Endometrium (tissue), 2 donors: ENCODE measurements around the gene CHST1.

Source experiments
- FAIRE-seq: peaks from 2 replicates; lab custom pipeline; 2012; peaks lifted over from hg19 to GRCh38; lab: Jason Lieb, UNC
- donor health status: control.
- donor health status: control.

Gene CHST1

DNA sequence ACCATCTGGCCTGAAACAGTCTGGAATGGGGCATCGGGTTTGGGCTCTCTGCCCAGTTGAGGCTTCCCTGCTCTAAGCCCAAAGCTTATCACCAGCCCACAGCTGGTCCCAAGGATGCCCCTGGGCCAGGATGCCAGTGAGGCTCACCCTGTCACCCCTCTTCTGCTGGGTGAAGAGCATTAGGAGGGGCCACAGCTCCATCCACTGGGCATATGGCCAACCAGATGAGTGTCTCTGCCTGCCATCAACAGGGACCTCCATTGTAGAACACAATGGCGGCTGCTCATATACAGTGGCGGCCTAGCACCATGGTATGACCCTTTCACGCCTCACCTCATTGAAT lies 5.6 kb downstream of the CHST1 start:
- FAIRE-seq = no peak

DNA sequence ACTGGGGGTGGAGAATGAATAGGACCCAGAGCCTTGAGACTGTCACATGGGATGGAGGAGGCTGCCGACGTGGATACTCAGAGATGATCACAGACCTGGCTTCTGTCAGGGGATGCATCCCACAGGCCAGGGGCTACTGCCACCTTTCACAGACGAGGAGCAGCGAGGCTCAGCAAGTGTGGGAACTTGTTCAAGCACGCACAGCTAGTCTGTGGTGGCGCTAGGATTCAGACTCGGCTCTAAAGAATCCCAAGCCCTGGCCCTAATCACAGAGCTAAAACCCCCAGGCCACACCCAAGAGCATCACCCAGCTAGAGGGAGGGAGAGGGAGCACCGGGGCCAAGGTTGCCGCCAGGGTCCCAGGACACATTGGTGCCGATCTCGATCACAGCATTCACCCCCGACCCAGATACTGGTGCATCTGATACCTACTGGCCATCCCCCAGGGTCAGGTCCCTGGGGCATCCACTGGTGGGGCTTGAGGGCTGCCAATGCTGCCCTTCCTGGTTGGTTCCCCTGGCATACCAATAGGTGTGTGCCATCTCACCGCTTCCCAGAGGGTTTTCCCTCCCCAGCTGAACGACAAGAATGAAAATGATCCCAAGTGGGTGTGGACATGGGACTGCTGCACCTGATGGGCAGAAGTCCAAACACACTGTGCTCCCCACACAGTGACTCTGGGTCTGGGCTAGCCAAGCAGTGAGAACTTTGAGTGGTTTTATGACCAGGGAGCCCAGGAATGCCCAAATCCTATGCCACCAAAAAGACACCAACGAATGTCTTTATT lies 6.2 kb downstream of the CHST1 start:
- FAIRE-seq = no peak

DNA sequence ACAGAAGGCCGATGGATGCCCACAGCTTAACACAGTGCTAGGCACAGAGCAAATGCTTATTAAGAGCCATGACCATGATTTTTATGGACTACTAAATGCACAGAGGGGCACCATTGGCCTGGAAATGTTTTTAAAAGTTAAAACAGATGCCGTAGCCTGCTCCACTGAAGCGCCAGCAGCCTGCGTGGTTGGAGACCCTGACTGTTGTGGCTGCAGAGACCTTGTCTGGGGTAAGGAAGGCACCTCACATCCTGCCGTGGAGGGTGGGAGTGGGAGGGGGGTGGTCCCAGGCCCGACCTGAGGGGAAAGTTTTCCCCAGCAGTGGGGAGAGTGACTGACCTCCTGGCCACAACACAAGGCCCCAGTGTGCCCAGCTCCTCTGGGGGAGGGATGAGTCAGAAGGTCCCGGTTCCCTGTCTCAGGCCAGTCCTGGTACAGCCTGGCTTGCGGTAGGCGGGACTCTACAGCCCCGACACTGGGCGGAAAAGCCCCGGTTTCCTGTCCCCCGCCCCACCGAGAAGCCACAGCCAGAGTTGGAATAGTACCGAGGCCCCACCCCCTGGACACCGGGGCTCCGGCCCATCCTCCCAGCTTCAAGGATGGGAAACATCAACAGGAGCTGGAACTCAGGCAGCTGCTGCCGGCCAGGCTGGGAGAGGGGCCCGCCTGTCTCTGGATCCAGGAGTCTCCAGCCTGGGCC lies 7.0 kb downstream of the CHST1 start:
- FAIRE-seq = no peak

DNA sequence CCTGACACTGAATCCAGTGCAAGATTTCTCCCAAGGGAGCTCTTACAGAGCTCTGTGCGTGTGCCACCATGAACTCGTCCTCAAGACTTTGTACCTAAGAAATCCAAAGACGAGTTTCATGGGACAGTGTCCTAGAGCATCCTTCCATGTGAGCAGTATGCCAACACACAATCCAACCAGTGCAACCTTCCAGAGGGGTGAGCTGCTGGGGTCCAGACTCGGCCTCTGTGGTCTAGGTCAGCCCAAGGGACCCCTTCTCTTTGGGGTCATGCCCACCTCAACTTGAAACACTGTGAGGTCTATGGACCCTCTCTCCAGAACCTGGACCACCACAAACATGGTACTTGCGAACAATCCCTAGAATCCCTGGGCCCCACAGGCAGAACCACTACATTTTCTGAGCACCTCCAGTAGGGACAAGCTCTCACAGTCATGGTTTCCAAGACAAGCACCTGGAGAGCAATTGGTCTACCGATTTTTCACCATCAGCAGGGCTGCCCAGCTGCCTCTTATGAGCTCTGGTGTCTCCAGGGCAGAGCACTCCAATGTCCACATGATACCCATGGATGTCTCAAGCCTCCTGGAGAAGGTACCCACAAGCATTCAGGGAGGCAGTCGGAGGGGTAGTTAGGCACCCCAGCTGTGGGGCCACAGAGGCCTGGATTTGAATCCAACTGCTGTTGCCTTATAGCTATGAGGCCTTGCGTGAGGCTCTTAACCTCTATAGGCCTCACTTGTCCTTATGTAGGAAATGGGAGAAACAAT lies 7.7 kb downstream of the CHST1 start:
- no peak for FAIRE-seq

DNA sequence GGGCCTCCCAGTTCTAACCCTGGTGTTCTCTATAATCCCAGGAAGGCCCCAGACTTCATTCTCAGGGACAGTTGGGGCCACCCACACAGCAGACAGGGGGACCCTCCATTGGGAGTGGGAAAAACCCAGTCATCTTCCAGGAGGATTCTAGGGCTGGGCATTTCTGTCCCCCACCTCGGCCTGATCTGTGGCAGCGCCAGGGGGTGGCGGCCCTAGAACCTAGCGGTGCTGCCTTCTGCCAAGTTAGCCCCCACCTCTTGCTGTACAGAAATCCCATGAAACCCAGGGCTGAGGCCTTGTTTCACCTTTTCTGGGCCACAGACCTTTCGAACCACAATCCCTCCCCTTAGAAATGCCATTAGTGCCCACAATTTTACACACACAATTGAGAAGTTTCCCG lies 9.6 kb downstream of the CHST1 start:
- no peak for FAIRE-seq

DNA sequence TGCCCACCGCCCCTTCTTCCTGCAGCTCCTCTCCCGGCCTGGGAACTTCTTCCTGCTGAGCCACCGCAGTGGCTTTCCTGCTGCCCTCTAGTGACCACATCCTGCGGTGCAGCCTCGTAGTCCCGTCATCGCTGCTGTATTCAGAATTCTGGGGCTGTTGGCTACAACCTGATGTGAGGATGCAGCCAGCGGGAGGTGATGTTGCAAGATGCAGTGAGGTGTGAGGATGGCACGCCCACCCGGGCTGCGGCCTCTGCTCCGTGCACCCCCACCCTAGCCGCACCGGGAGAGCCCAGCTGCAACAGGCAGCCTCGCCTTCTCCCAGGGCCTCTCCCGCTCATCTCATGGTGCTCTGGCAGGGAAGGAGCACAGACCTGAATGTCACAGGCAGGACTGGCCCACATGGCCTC lies 10.1 kb downstream of the CHST1 start:
- no peak for FAIRE-seq

DNA sequence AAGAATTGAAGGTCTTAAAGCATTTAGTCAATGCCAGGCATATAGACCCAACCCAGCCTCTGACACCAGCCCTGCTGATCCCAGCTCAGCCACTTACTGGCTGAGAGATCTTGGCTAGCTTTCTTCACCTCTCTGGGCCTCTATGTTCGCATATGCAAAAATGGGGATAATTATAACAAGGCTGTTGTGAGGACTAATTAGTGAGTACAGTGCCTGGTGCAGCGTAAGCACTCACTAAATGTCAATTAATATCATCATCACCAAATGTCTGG lies 10.5 kb downstream of the CHST1 start:
- FAIRE-seq = no peak

DNA sequence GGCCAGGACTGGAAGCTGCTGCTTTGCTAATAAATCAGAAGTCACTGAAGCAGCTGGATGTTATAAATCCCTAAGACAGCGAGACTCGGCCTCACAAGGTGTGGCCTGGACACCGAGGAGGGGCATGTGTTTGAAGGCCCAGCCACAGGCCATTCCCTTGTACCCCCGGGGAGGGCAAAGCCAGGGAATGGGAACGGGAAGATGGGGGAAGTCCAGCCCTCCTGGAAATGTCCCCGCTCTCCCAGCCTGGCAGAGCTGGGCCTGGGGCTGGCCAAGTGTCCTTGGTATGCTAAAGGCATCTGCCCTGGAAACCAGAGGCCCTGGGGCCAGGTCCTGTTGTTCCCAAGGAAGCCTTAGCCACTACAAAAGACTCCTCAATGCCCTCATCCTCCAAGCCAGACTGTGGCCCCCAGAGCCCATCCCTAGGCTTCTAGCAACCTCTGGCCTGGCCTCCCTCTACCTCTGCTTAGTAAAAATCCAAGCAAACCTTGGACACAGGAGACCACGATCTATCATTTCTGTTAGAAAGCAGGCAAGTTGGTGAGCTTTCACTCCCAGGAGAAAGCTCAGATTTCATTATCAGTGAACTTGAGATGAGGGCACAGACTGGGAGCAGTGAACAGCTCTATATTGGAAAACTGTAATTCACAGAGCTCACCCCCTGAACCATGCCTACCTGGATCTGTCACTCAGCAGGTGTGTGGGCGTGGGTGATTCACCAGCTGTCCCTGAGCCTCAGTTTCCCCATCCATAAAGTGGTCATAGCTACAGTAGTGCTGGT lies 11.0 kb downstream of the CHST1 start:
- no peak for FAIRE-seq

DNA sequence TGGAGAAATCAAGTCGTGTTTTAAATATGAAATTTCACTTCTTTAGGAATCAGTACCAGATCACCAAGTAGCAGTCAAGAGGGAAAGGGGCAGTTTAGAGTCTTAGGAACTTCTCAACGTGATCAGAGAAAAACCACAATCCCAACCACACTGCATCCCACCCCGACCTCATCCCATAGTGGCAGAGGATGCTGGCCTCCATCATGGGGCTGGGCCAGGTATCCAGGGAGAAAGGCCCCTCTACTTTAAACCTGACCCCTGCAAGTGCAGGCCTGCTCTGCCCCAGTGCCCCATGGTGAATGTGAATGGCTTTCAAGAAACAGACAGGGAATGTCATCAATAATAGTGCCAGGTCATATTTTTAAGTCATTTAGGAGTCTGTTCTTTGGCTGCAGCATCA lies 12.1 kb downstream of the CHST1 start:
- no peak for FAIRE-seq

DNA sequence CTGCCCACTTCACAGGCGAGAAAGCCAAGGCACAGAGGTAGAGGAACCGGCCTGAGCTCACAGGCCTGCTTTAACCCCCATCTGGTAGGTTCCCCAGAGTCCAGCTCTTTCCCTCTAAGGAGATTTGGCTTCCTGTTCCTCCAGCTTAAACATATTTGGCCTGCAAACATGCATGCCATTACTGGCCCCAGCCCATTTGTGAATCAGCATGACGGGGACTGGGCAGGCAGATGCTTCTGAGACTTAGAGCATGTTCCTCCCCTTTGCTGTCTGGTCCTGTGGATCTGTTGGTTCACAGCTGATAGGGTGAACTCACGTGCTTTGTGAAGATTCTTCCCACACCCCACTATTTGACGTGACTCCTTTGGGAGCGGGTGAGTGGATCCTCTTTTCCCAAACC lies 12.6 kb downstream of the CHST1 start:
- FAIRE-seq = no peak

DNA sequence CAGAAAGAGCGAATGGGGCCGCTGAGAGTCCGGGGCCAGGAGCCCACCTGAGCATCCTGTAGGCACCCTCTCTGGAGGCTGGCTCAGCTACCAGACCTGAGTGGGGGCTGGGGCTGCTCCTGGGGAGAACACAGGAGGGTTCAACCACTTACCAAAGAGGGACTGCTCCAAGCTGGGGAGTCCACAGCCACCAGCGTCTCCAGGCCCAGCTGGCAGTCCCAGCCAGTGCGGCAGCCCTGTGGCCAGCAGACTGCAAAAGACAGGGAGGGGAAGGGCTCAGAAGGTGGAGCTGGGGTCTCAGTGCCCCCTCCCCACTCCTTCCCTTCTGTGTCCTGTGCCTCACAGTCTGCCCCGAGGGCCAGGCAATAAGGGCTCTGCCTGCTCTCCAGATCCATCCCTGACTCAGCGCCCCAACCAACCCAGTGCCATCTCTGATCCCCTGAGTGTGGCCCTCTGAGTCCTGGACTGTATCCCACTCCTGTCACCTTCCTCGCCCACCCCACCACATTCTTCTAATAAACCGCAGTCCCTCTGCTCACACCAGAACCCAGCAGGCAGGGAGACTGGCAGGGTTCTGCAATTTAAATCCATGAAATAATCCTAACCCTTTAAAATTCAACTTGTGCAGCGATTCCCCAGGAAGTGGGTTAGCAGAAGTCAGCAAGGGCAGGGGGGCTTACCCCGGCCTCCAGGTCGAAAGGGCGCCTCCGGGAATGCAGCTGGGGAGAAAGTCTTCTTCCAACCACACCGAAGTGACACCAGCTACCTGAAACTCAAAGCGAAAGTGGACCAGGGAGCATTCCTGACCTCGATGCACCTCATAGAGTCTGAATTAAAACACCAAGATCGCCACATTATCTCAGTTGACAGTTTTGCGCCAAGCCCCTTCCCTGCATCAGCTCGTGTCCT lies 13.3 kb downstream of the CHST1 start:
- no peak for FAIRE-seq

DNA sequence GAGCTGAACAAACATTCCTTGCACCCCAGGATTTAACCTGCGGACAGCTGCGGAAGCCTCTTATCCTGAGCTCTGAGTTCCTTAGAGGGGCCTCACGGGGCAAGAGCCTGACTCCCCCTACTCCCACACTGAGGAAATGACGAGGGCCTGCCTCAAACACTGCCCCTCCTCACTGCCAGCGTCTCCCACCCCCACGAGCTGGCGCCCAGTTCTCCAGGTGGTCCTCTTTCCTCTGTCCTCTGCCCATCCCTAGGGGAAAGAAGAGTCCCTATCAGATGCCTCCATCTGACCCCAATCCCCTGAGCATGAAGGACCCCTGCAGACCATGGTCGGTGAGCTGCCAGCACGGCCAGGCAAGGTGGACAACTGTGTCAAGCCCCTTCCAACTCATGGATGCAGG lies 14.3 kb downstream of the CHST1 start:
- no peak for FAIRE-seq

DNA sequence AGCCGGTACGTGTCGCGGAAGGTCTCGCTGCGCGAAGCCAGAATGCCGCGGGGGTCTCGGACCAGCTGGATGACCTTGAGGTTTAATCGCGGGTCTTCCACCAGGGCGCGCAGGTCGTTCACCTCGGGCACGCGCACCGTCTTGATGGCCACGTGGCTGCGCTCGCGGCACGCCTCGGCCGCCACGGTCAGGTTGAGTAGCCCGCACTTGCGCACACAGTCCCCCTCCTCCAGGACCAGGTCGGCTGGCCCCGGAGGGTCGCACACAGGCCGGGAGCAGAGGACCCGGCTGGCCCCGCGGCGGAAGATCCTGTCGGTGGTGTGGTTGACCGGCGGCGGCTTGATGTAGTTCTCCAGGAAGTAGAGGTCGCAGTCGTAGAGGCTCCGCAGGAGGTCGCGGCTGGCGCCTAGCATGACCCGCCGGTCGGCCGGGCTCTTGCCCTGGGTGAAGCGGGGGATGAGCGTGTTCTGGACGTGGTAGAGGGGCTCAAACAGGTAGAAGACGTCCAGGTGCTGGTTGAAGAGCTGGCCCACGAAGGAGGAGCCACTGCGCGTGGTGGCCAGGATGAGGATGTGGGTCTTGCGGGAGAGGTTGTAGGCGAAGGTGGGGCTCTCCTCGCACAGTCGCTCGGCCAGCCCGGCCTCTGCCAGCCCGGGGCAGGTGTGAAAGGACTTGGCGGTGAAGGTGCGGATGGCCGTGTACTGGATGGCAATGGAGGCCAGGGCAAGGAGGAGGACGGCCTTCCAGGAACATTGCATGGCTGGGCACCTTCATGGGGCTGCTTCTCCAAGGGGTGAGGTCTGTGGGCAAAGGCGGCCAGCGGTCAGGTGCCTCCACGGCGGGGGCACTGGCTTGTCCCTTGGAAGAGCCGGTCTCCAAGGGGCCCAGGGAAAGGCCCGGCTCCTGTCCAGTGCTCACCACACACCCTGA lies 15.0 kb downstream of the CHST1 start:
- no peak for FAIRE-seq

DNA sequence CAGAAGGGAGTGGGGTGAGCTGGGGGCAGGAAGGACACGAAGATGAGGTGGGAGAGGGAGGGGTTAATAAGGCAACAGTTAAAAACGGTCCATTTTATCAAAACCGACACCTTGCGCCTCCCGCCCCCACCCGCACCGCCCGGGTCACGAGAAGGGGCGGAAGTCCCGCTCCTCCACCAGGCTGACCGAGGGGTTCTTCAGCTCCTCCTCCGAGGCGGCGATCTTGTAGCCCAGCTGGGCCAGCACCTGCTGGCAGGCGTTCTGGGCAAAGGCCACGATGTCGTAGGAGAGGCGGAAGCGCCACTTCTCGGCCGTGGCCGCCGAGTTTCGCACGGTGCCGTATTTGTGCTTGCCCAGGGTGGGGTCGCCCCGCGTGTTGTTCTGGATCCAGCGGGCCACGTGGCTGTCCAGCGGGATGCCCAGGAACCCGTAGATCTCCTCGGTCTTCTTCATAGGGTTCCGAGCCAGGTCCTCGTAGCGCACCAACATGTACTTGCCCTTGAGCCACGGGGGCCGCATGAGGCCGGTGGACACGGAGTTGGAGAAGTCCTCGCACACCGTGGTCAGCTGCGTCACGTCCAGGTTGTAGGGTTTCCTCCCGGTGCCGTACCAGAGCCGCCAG lies 15.8 kb downstream of the CHST1 start:
- no peak for FAIRE-seq

DNA sequence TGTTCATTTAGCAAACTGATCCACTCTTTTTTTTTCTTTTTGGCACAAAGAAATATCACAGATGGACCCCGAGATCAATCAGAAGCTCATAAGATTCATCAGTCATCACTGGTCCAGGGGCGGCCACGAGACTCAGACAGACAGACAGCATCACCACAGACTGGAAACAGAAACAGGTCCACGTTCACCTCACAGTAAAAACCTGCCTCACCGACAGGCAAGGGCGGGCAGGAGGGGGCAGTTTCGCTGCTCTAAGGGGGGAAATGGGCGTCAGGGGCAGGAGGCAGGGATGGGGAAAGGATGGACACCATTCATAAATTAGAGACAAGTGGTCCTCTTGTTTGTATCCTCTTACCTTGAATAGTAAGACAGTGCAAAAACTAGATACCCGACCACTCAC lies 16.5 kb downstream of the CHST1 start:
- FAIRE-seq = no peak

DNA sequence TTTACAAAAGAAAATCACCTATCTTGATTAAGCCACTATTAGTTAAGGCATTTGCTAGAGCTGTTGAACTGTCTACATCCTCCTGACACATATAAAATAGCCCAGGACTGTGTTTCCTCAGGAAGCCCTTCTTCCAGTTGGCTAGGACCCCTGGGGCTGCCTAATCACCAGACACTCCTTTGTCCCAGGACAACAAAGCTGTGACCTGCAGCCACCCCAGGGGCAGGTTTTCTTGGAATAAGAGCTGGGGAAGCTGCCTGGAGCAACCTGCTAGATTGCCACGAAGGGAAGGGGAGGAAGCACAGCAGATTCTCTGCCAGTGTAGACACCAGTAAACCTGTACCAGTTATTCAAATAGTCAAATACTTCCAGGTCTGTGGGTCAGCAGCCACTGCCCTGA lies 17.6 kb downstream of the CHST1 start:
- no peak for FAIRE-seq

DNA sequence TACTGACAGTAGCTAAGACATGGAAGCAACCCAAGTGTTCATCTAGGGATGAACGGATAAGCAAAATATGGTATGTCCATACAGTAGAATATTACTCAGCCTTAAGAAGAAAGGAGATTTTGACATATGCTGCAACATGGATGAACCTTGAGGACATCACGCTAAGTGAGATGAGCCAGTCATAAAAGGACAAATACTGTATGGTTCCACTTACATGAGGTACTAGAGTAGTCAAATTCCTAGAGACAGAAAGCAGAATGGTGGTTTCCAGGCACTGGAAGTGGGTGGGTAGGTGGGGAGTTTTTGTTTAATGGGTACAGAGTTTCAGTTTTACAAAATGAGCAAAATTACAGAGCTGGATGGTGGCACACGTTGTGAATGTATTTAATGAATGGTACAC lies 18.1 kb downstream of the CHST1 start:
- no peak for FAIRE-seq

DNA sequence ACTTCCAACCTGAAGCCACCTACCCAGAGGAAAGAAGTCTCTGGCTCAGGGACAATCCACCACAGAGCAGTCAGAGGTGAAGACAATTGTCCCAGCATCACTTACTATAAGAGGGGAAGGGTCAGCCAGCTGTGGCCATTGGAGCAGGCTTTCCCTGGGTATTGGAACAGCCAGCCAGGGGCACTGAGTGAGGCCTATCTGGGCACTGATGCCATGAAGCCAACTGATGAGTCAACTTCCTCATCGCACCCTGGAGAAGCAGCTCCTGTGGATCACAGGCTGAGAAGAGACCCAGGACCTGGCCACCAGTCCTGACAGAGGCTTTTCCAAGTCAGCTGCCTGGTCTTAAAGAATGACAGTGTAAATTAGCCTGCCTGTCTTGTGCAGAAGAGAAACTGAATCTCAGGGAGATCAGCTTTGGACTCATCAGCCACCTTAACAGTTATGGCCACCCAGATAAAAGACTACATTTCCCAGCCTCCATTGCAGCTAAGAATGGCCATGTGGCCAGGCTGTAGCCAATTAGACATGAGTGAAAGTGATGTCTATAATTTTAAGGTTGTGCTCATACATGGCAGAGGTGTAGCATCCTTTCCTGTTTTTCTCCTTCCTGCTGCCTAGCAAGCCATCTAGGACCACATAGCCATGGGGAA lies 19.0 kb downstream of the CHST1 start:
- FAIRE-seq = no peak
